Ovary (tissue), 9 donors: ENCODE results near the gene BDH2. TPM values are rescaled to one million over a fixed set of nuclear protein-coding genes. Genes with fewer than 3 reads are reported as not detected.

Source experiments
- DNase-seq, 5 donors: peaks; one replicate each; pipeline ENCODE4 v3.0.0-alpha.2; 2019 to 2020
- H3K27ac ChIP-seq, 2 donors: fragments of 200-600 bp; one replicate each; pipeline versions ENCODE4 v1.5.1 to v1.8.0; 2019 to 2022
- H3K27me3 ChIP-seq: fragments of 200-600 bp; one replicate; pipeline ENCODE4 v1.8.0; 2022
- H3K36me3 ChIP-seq: fragments of 200-600 bp; sonication (generic); one replicate; pipeline ENCODE4 v1.5.1; 2019
- H3K4me1 ChIP-seq: one replicate; pipeline ENCODE4 v1.8.1; 2013; ENCODE audit warnings: mild to moderate bottlenecking, moderate library complexity; ENCODE audit not compliant: insufficient read depth
- H3K4me3 ChIP-seq: fragments of 200-600 bp; sonication (generic); one replicate; pipeline ENCODE4 v1.5.1; 2017
- H3K9me3 ChIP-seq, 2 donors: fragments of 200-600 bp in 1 of 2; sonication (generic) in 1 of 2; one replicate each; pipeline versions ENCODE4 v1.5.1 to v1.8.1; 2013 to 2019; ENCODE audit warnings: mild to moderate bottlenecking in 1 of 2, moderate library complexity in 1 of 2
- CTCF ChIP-seq, 3 donors: fragments of 450-650 bp in 2 of 3; fragments of 200-600 bp in 1 of 3; IDR thresholded peaks; one replicate each; pipeline versions ENCODE4 v1.5.1 to v1.8.0; 2016 to 2022; ENCODE audit warnings: antibody characterized with exemption in 3 of 3, mild to moderate bottlenecking in 1 of 3
- EP300 ChIP-seq: sonication (generic); formaldehyde crosslinking; IDR thresholded peaks from one replicate; pipeline ENCODE4 v1.6.1; 2017; ENCODE audit warnings: antibody characterized with exemption
- POLR2A ChIP-seq: fragments of 450-650 bp; IDR thresholded peaks from one replicate; pipeline ENCODE4 v1.6.1; 2017; ENCODE audit warnings: antibody characterized with exemption, mild to moderate bottlenecking, moderate library complexity
- WGBS, 3 donors: extraction: QIAGEN DNeasy Blood & Tissue Kit in 1 of 3; methylation state at CpG; one replicate each; pipeline versions ENCODE4 v1.1.5 to v1.1.7; 2013 to 2017; 5-methylcytosine and 5-hydroxymethylcytosine counted together
- intact Hi-C, 4 donors: fragments of 100-400 bp; cut with DNase I; formaldehyde crosslinking; loops; one replicate each; pipeline versions ENCODE4 v1.11.0 to v1.15.1; 2022 to 2023
- polyA plus RNA-seq, 2 donors: library from polyadenylated mRNA; stranded (reverse); fragments of 200-250 nt in 1 of 2; fragments of 350-450 nt in 1 of 2; fragmentation: Illumina TruSeq in 1 of 2; extraction: RNeasy Lipid Tissue Mini Kit (QIAGEN cat#74804) in 1 of 2; gene quantifications; one replicate each; pipeline ENCODE4 v1.2.3, GENCODE V29; 2013 to 2014
- total RNA-seq, 7 donors: library from RNA; depleted of rRNA in 2 of 7; stranded (reverse); fragments of >200 nt in 2 of 7; fragmentation: NEBNext Ultra II Directional in 3 of 7; extraction: Animal tissue kit (Norgen Biotek cat#: 25700) in 3 of 7; gene quantifications; one replicate each; pipeline versions ENCODE4 v1.1.0 to v1.2.4, GENCODE V29; 2016 to 2023
- donor health status: DM: no; HTN: no; CAD: no; lungs with moderate emphysema.
- donor health status: DM: no; HTN: no; CAD: no.
- donor health status: Bipolar disorder and iron deficiency.
- donor health status: DM: yes; HTN: yes; CAD: no.
- donor health status: DM: no; HTN: no; CAD: no.
- donor health status: DM: yes; HTN: yes; CAD: no.

The BDH2 gene
- total and polyA plus RNA-seq, 9 donors: 42.2 to 92.6 (median 77.0) TPM

- Histone ChIP-seq H3K9me3 (no peaks in the 10 kb centered on the region), H3K36me3 (no peaks in the 10 kb centered on the region), H3K4me3 (no peak overlapping the region), H3K27ac (no peak overlapping the region), H3K4me1 (no peaks in the 10 kb centered on the region), H3K27me3 (no peaks in the 10 kb centered on the region)
- TF ChIP-seq POLR2A (no peak), EP300 (no peak), CTCF (IDR thresholded peaks at IDR 0.05) (no peak)
- no peak for DNase-seq
- 90 to 95% (median 94%) methylated on average over 2 of the region's 2 CpGs for WGBS, 3 donors
- intact Hi-C loops: no loop called here
Observed at GRCh38 chr4:103085555-103086196, 14.0 kb downstream of the BDH2 start.

- Histone ChIP-seq H3K4me1 (peaks cover 7% of the 10 kb centered on the region), H3K9me3 (no peaks in the 10 kb centered on the region), H3K27ac (no peak overlapping the region), H3K4me3 (no peak overlapping the region), H3K36me3 (no peaks in the 10 kb centered on the region), H3K27me3 (no peaks in the 10 kb centered on the region)
- no peak for DNase-seq
- TF ChIP-seq EP300: no peak
- no peak for TF ChIP-seq POLR2A
- no peak for TF ChIP-seq CTCF (IDR thresholded peaks at IDR 0.05)
- WGBS, 3 donors: 93 to 97% (median 94%) methylated on average over 1 of the region's 1 CpG
- intact Hi-C loops: no loop called here
Observed at GRCh38 chr4:103079621-103080020, 20.0 kb downstream of the BDH2 start.

GRCh38 chr4:103076747-103077347 lies 22.8 kb downstream of the BDH2 start, which contains the start of gene SLC9B2:
Gene SLC9B2, minus strand, starts transcription at chr4:103076761. Its CDS starts 9,211 bp downstream, at chr4:103067550.
- intact Hi-C loops: no loop called here
- Histone ChIP-seq H3K9me3 (no peaks in the 10 kb centered on the region), H3K36me3 (no peaks in the 10 kb centered on the region), H3K27ac (peak within 1 kb of the TSS; percentile 96 to 98), H3K4me1 (peaks cover 7% of the 10 kb centered on the region), H3K4me3 (peak within 1 kb of the TSS; percentile 56), H3K27me3 (no peaks in the 10 kb centered on the region)
- 15 to 21% (median 20%) methylated on average over 20 to 21 of the region's 21 CpGs for WGBS, 3 donors
- no peak for TF ChIP-seq EP300
- no peak for TF ChIP-seq CTCF (IDR thresholded peaks at IDR 0.05)
- no peak for TF ChIP-seq POLR2A
- no peak for DNase-seq

GRCh38 chr4:103075894-103076746 lies 23.5 kb downstream of the BDH2 start:
- WGBS, 3 donors: 0 to 1% (median 1%) methylated on average over 80 to 82 of the region's 82 CpGs
- no peak for TF ChIP-seq EP300
- peak in 1 of 3 donors; percentile 1 for TF ChIP-seq CTCF (IDR thresholded peaks at IDR 0.05)
- TF ChIP-seq POLR2A: peak; percentile 28
- peak overlapping the region; percentile 56 for H3K4me3 ChIP-seq
- DNase-seq: peak; percentile 65 to 83 (median 78)
- intact Hi-C loops: no loop called here
- H3K9me3 ChIP-seq: no peaks in the 10 kb centered on the region
- peaks cover 7% of the 10 kb centered on the region for H3K4me1 ChIP-seq
- peak overlapping the region; percentile 96 to 98 for H3K27ac ChIP-seq
- no peaks in the 10 kb centered on the region for H3K27me3 ChIP-seq
- no peaks in the 10 kb centered on the region for H3K36me3 ChIP-seq
